Mucosa of descending colon (tissue), 3 donors: ENCODE measurements around the gene LMTK3. TPM values are rescaled to one million over a fixed set of nuclear protein-coding genes. Genes with fewer than 3 reads are reported as not detected.

ENCODE experiments used
- ATAC-seq: fragments of 200-7000 bp; cut with Tn5 transposase; one replicate; pipeline ENCODE4 v1.9.1; 2020; ENCODE audit warnings: mild to moderate bottlenecking, moderate library complexity
- DNase-seq, 3 donors: peaks; one replicate each; pipeline ENCODE4 v3.0.0-alpha.2; 2020
- H3K36me3 ChIP-seq: fragments of 200-600 bp; one replicate; pipeline ENCODE4 v1.8.0; 2021; ENCODE audit warnings: low read depth, mild to moderate bottlenecking
- H3K4me1 ChIP-seq: fragments of 200-600 bp; one replicate; pipeline ENCODE4 v1.8.0; 2021; ENCODE audit warnings: low read depth, mild to moderate bottlenecking
- H3K4me3 ChIP-seq: fragments of 200-600 bp; one replicate; pipeline ENCODE4 v1.8.0; 2021; ENCODE audit warnings: mild to moderate bottlenecking
- H3K9me3 ChIP-seq: fragments of 200-600 bp; one replicate; pipeline ENCODE4 v1.8.0; 2021; ENCODE audit warnings: mild to moderate bottlenecking
- intact Hi-C, 2 donors: fragments of 100-400 bp; cut with DNase I in 1 of 2; cut with micrococcal nuclease in 1 of 2; formaldehyde crosslinking; loops; one replicate each; pipeline versions ENCODE4 v1.11.0 to v1.11.1; 2022; cut with DNase I, micrococcal nuclease
- total RNA-seq, 3 donors: library from RNA; stranded (reverse); fragmentation: NEBNext Ultra II Directional in 2 of 3; extraction: Animal tissue kit (Norgen Biotek cat#: 25700) in 2 of 3; gene quantifications; one replicate each; pipeline versions ENCODE4 v1.2.1 to v1.2.4, GENCODE V29; 2021 to 2023
- TF ChIP-seq, protein P1 (sequence below): fragments of 200-600 bp; IDR thresholded peaks from one replicate; pipeline ENCODE4 v1.8.0; 2022; ENCODE audit warnings: antibody characterized with exemption, mild to moderate bottlenecking
- donor health status: DM: no; HTN: no; CAD: no; lungs with moderate emphysema.
- donor health status: DM: no; HTN: no; CAD: no.
- donor health status: DM: no; HTN: yes; CAD: no.

Gene LMTK3
- total RNA-seq, 3 donors from 2014 or later: 0.48 to 2.6 (median 1.3) TPM

DNA sequence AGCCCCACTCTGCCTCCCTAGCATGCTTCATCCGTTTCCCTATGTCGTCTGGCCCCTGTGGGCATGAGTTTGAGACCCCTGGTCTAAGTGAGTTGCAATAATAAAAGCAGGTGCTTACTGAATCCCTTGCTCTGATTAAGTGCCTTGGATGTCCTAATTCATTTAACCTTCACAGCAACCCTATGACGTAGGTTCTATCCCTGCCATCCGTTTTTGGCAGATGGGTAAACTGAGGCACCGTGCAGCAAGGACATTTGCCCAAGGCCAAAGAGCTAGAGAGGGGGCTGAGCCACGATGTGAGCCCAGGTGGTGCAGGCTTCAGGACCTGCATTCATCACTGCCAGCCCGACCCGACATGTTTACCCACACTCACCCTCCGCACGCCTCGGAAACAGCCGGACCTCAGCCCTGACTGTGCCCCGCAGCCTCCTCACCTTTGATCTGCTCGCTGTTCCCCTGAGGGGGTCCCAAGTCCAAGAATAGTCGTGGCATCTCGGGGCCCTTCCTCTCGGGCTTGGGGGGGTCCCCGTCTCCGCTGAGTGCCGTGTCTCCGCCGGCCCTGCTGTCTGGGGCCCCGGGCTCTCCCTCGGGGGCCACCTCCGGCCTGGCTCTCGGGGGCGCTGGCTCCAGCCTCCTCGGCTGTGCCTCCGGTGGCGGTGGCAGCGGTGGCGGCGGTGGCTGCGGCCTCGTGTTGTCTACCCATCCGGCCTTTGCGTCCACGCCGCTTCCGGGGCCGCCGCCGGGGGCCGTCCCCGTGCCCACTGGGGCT is 14.5 kb downstream of the LMTK3 start:
- Histone ChIP-seq H3K36me3 (no peaks in the 10 kb centered on the region), H3K4me3 (no peak overlapping the region), H3K4me1 (peaks cover 10% of the 10 kb centered on the region), H3K9me3 (no peaks in the 10 kb centered on the region)
- intact Hi-C loops: no loop called here
- ATAC-seq (no peak), DNase-seq (no peak)
- TF ChIP-seq, protein P1, sequence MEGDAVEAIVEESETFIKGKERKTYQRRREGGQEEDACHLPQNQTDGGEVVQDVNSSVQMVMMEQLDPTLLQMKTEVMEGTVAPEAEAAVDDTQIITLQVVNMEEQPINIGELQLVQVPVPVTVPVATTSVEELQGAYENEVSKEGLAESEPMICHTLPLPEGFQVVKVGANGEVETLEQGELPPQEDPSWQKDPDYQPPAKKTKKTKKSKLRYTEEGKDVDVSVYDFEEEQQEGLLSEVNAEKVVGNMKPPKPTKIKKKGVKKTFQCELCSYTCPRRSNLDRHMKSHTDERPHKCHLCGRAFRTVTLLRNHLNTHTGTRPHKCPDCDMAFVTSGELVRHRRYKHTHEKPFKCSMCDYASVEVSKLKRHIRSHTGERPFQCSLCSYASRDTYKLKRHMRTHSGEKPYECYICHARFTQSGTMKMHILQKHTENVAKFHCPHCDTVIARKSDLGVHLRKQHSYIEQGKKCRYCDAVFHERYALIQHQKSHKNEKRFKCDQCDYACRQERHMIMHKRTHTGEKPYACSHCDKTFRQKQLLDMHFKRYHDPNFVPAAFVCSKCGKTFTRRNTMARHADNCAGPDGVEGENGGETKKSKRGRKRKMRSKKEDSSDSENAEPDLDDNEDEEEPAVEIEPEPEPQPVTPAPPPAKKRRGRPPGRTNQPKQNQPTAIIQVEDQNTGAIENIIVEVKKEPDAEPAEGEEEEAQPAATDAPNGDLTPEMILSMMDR: no peak

DNA sequence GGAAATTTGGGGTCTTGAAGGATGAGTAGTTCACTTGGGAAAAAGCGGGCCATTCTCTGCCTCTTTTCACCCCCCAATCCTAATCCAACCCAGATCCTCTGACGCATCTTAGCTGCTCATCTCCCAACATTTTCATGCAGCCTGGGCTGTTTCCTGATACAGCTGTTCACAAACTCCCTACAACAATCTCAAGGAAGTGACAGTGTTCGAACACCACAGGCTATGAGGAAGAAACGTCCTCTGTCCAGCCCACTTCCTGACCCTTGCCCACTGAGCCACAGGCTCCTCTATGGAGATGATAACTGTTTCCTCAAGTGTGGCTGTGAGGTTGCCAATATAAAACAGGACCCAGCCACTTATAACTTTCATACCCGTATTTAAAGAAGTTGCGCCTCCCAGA is 16.2 kb downstream of the LMTK3 start:
- H3K4me1 ChIP-seq: peaks cover 15% of the 10 kb centered on the region
- TF ChIP-seq, protein P1: no peak
- DNase-seq (peak in 1 of 3 donors; percentile 53), ATAC-seq (peak; percentile 3)
- H3K36me3 ChIP-seq: no peaks in the 10 kb centered on the region
- no peak overlapping the region for H3K4me3 ChIP-seq
- H3K9me3 ChIP-seq: no peaks in the 10 kb centered on the region
- intact Hi-C loops: no loop called here

- no peaks in the 10 kb centered on the region for H3K9me3 ChIP-seq
- intact Hi-C loops: loop anchor here in 1 of 2 donors (5.0 kb wide), 1 partner anchor 93 kb away; no protein-coding TSS in a partner anchor
- no peaks in the 10 kb centered on the region for H3K36me3 ChIP-seq
- TF ChIP-seq, protein P1: no peak
- H3K4me1 ChIP-seq: peaks cover 15% of the 10 kb centered on the region
- no peak for DNase-seq
- peak; percentile 0 for ATAC-seq
- H3K4me3 ChIP-seq: peak overlapping the region; percentile 14
Measured at GRCh38 chr19:48493718-48494401, 17.8 kb downstream of the LMTK3 start.

DNA sequence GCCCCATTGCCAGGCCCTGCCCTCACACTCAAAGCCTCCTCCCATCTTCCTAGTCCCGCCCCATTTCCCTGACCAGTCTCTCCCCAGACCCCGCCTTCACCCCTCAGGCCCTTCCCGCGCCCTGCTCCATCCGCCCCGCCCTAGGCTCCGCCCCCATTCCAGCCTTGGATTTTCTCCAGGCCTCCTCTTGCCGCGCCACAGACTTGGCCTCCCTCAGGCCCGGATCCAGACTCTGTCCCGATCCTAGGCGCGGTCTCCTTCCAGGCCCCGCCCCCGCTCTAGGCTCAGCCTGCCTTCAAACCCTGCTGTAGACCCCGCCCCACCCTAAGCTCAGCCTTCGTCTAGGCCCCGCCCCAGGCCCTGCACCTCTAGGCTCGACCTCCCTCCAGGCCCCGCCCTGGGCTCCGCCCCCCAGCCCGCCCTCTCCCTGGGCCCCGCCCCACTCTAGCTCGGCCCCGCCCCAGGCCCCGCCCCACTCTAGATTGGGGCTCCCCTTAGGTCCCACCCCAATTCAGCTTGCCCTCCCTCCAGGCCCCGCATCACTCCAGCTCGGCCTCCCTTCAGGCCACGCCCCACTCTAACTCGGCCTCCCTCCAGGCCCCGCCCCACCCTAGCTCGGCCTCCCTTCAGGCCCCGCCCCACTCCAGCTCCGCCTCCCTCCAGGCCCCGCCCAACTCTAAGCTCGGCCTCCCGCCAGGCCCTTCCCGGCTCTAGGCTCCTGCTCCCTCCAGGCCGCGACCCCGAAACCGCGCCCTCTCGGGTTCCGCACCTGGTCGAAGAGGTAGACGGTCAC is 18.5 kb downstream of the LMTK3 start:
- peak; percentile 86 for ATAC-seq
- intact Hi-C loops: loop anchor here in 1 of 2 donors (5.0 kb wide), 1 partner anchor 94 kb away; no protein-coding TSS in a partner anchor

DNA sequence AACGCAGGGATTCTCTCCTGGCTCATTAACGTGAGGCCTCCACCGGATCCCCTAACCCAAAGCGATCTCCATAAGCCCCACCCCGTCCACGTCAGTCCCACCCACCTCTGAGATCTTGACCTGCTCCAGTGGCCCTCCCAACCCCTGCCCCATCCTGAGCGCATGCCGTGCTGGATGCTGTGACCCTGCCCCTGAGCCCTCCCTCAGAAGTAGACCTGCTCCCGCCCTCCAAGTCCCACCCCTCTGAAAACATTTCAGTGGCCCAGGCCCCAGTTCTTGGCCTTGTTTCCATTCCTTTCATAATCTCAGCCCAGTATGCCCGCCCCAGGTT is 19.9 kb downstream of the LMTK3 start:
- intact Hi-C loops: loop anchor here in 1 of 2 donors (5.0 kb wide), 1 partner anchor 96 kb away; no protein-coding TSS in a partner anchor
- H3K4me3 ChIP-seq: no peak overlapping the region
- peaks cover 17% of the 10 kb centered on the region for H3K4me1 ChIP-seq
- TF ChIP-seq, protein P1: no peak
- ATAC-seq (no peak), DNase-seq (peak in 2 of 3 donors; percentile 36 to 53)
- H3K9me3 ChIP-seq: no peaks in the 10 kb centered on the region
- no peaks in the 10 kb centered on the region for H3K36me3 ChIP-seq

More for the DNA sequence above, 18.5 kb downstream of the LMTK3 start:
- Histone ChIP-seq H3K4me1 (peaks cover 15% of the 10 kb centered on the region), H3K4me3 (peak overlapping the region; percentile 14), H3K36me3 (no peaks in the 10 kb centered on the region), H3K9me3 (no peaks in the 10 kb centered on the region)
- DNase-seq: peak; percentile 96 to 98 (median 97)
- TF ChIP-seq, protein P1: no peak
